IMR-90 (cell line): ENCODE data around the gene SIDT1. TPM values are rescaled to one million over a fixed set of nuclear protein-coding genes. Genes with fewer than 3 reads are reported as not detected.

Experiments
- ATAC-seq: fragments of 200-7000 bp; cut with Tn5 transposase; 2 replicates; pipeline ENCODE4 v1.9.1; 2020; ENCODE audit warnings: low read depth, mild to moderate bottlenecking, moderate library complexity
- BruUV-seq: library from RNA; stranded (reverse); fragments of 400-500 nt; replicated peaks from 2 replicates; lab custom pipeline; 2021; lab: Mats Ljungman, UMichigan
- CTCF ChIA-PET: fragments of 300-600 bp; formaldehyde crosslinking; extraction: SDS; loops from one replicate; lab custom pipeline; 2021; ENCODE audit warnings: antibody characterized with exemption; lab: Yijun Ruan, JAX
- POLR2A ChIA-PET: fragments of 300-600 bp; sonication (Branson Sonifier 250); formaldehyde crosslinking; loops from one replicate; lab custom pipeline; 2022; ENCODE audit warnings: antibody characterized with exemption; ENCODE audit not compliant: unreplicated experiment; lab: Charles Lee
- DNase-seq: peaks from one replicate; pipeline ENCODE4 v3.0.0; 2013
- H2AFZ ChIP-seq: replicated peaks from 2 replicates; pipeline ENCODE3; 2013; ENCODE audit warnings: low read length, mild to moderate bottlenecking; ENCODE audit not compliant: poor library complexity
- H2AK5ac ChIP-seq: 2 replicates; pipeline ENCODE4 v1.6.1; 2013; ENCODE audit warnings: low read depth, low read length, inconsistent platforms
- H2AK9ac ChIP-seq: replicated peaks from 2 replicates; pipeline ENCODE3; 2013; ENCODE audit warnings: mild to moderate bottlenecking, low read depth, low read length, moderate library complexity; ENCODE audit not compliant: poor library complexity
- H2BK120ac ChIP-seq: 2 replicates; pipeline ENCODE4 v1.6.1; 2013; ENCODE audit warnings: low read depth, low read length, inconsistent platforms
- H2BK15ac ChIP-seq: 3 replicates; pipeline ENCODE4 v1.6.1; 2013; ENCODE audit warnings: low read depth, low read length, inconsistent platforms
- H2BK20ac ChIP-seq: 2 replicates; pipeline ENCODE4 v1.6.1; 2013; ENCODE audit warnings: low read depth, mild to moderate bottlenecking, inconsistent platforms, low read length, moderate library complexity
- H2BK5ac ChIP-seq: 2 replicates; pipeline ENCODE4 v1.6.1; 2013; ENCODE audit warnings: mild to moderate bottlenecking, low read depth, low read length, inconsistent platforms; ENCODE audit not compliant: poor library complexity, severe bottlenecking
- H3K14ac ChIP-seq: replicated peaks from 2 replicates; pipeline ENCODE4 v1.6.1; 2013; ENCODE audit warnings: low read depth, low read length, inconsistent platforms
- H3K18ac ChIP-seq: 2 replicates; pipeline ENCODE4 v1.6.1; 2013; ENCODE audit warnings: low read depth, low read length, control low read depth
- H3K23ac ChIP-seq: 2 replicates; pipeline ENCODE4 v1.6.1; 2013; ENCODE audit warnings: low read depth, low read length, inconsistent platforms
- H3K27ac ChIP-seq: 2 replicates; pipeline ENCODE4 v1.5.1; 2013; ENCODE audit warnings: mild to moderate bottlenecking, control low read depth, low read length; ENCODE audit not compliant: insufficient read depth
- H3K27me3 ChIP-seq: 2 replicates; pipeline ENCODE4 v1.6.1; 2013; ENCODE audit warnings: low read length; ENCODE audit not compliant: control insufficient read depth, insufficient read depth
- H3K36me3 ChIP-seq: 2 replicates; pipeline ENCODE4 v1.6.1; 2013; ENCODE audit warnings: low read length, mixed read lengths; ENCODE audit not compliant: control insufficient read depth, insufficient read depth
- H3K4ac ChIP-seq: 2 replicates; pipeline ENCODE4 v1.6.1; 2013; ENCODE audit warnings: low read depth, low read length, inconsistent platforms
- H3K4me1 ChIP-seq: 2 replicates; pipeline ENCODE4 v1.6.1; 2013; ENCODE audit warnings: low read length, mixed read lengths; ENCODE audit not compliant: control insufficient read depth, insufficient read depth
- H3K4me2 ChIP-seq: 2 replicates; pipeline ENCODE4 v1.6.1; 2013; ENCODE audit warnings: low read depth, mild to moderate bottlenecking, control low read depth, low read length, moderate library complexity
- H3K4me3 ChIP-seq: 2 replicates; pipeline ENCODE4 v1.5.1; 2013; ENCODE audit warnings: low read depth, mild to moderate bottlenecking, control low read depth, low read length, moderate library complexity; ENCODE audit not compliant: insufficient read depth
- H3K56ac ChIP-seq: 2 replicates; pipeline ENCODE4 v1.6.1; 2013; ENCODE audit warnings: low read length, inconsistent platforms; ENCODE audit not compliant: insufficient read depth; ENCODE audit errors: extremely low read depth
- H3K79me1 ChIP-seq, 2 experiments: 2 replicates each; pipeline ENCODE4 v1.6.1; 2013; ENCODE audit warnings: low read length in 2 of 2, inconsistent platforms in 1 of 2, low read depth in 1 of 2
- H3K9ac ChIP-seq: 2 replicates; pipeline ENCODE4 v1.6.1; 2013; ENCODE audit warnings: low read depth, low read length, control low read depth
- H3K9me1 ChIP-seq: 2 replicates; pipeline ENCODE4 v1.6.1; 2013; ENCODE audit warnings: low read length, inconsistent platforms; ENCODE audit not compliant: insufficient read depth
- H3K9me3 ChIP-seq: 2 replicates; pipeline ENCODE4 v1.6.1; 2013; ENCODE audit warnings: low read length; ENCODE audit not compliant: control insufficient read depth, insufficient read depth
- H4K20me1 ChIP-seq: 2 replicates; pipeline ENCODE4 v1.6.1; 2013; ENCODE audit warnings: low read length, inconsistent platforms; ENCODE audit not compliant: insufficient read depth
- H4K5ac ChIP-seq: 2 replicates; pipeline ENCODE4 v1.6.1; 2013; ENCODE audit warnings: mild to moderate bottlenecking, low read depth, low read length, control low read depth
- H4K8ac ChIP-seq, 2 experiments: 2 replicates each; pipeline ENCODE4 v1.6.1; 2013; ENCODE audit warnings: low read depth in 2 of 2, low read length in 2 of 2, control low read depth in 1 of 2, inconsistent platforms in 1 of 2
- H4K91ac ChIP-seq: 2 replicates; pipeline ENCODE4 v1.6.1; 2013; ENCODE audit warnings: low read depth, low read length, inconsistent platforms; ENCODE audit not compliant: insufficient read depth
- BHLHE40 ChIP-seq: fragments of 150-350 bp; IDR thresholded peaks from 2 replicates; pipeline ENCODE4 v1.6.1; 2016; ENCODE audit warnings: mild to moderate bottlenecking, low read depth, low read length
- CEBPB ChIP-seq: IDR thresholded peaks from 2 replicates; pipeline ENCODE4 v1.6.1; 2012; ENCODE audit warnings: low read depth, low read length, improper control_type of control experiment
- CHD1 ChIP-seq: IDR thresholded peaks from 2 replicates; pipeline ENCODE4 v1.6.1; 2012; ENCODE audit warnings: low read depth, low read length, improper control_type of control experiment
- FOS ChIP-seq: fragments of 150-350 bp; IDR thresholded peaks from 2 replicates; pipeline ENCODE4 v1.6.1; 2016; ENCODE audit warnings: low read depth, low read length
- MAFK ChIP-seq: IDR thresholded peaks from 2 replicates; pipeline ENCODE4 v1.6.1; 2012; ENCODE audit warnings: low read depth, low read length, improper control_type of control experiment
- MAZ ChIP-seq: IDR thresholded peaks from 2 replicates; pipeline ENCODE4 v1.6.1; 2012; ENCODE audit warnings: low read depth, mild to moderate bottlenecking, low read length, improper control_type of control experiment, moderate library complexity, borderline replicate concordance
- MXI1 ChIP-seq: IDR thresholded peaks from 2 replicates; pipeline ENCODE4 v1.6.1; 2012; ENCODE audit warnings: low read depth, mild to moderate bottlenecking, low read length, moderate library complexity, borderline replicate concordance
- NFE2L2 ChIP-seq: fragments of 150-350 bp; IDR thresholded peaks from 2 replicates; pipeline ENCODE4 v1.6.1; 2016; ENCODE audit warnings: low read depth, mild to moderate bottlenecking, low read length
- POLR2A ChIP-seq: IDR thresholded peaks from 2 replicates; pipeline ENCODE4 v1.6.1; 2012; ENCODE audit warnings: mild to moderate bottlenecking, low read depth, low read length
- RAD21 ChIP-seq: IDR thresholded peaks from 2 replicates; pipeline ENCODE4 v1.6.1; 2012; ENCODE audit warnings: low read length, improper control_type of control experiment
- RCOR1 ChIP-seq: IDR thresholded peaks from 2 replicates; pipeline ENCODE4 v1.6.1; 2012; ENCODE audit warnings: mild to moderate bottlenecking, low read length, improper control_type of control experiment; ENCODE audit not compliant: insufficient replicate concordance
- RFX5 ChIP-seq: IDR thresholded peaks from 2 replicates; pipeline ENCODE4 v1.8.0; 2012; ENCODE audit warnings: low read depth, mild to moderate bottlenecking, low read length, moderate library complexity
- SMC3 ChIP-seq: fragments of 150-350 bp; IDR thresholded peaks from 2 replicates; pipeline ENCODE4 v1.6.1; 2016; ENCODE audit warnings: low read depth, mild to moderate bottlenecking, antibody characterized with exemption, low read length, moderate library complexity
- WGBS, 2 experiments: methylation state at CpG; one replicate each; pipeline versions ENCODE4 v1.1.5 to v1.1.7; 2013; ENCODE audit warnings: missing lambda C conversion rate in 2 of 2; ENCODE audit not compliant: insufficient read length in 1 of 2; ENCODE audit errors: extremely low coverage in 2 of 2; 5-methylcytosine and 5-hydroxymethylcytosine counted together
- dilution Hi-C: fragments of 300-500 bp; cut with HindIII; formaldehyde crosslinking; loops from one replicate; pipeline ENCODE4 v1.14.3; 2018; ENCODE audit warnings: low sequenced_read_pairs; ENCODE audit not compliant: unreplicated experiment
- in situ Hi-C: fragments of 300-500 bp; cut with MboI; formaldehyde crosslinking; loops from 3 replicates; pipeline ENCODE4 v1.14.3; 2019; ENCODE audit warnings: low sequenced_read_pairs, inconsistent platforms, mixed read lengths
- intact Hi-C: fragments of 100-400 bp; cut with micrococcal nuclease; formaldehyde crosslinking; loops from 2 replicates; pipeline ENCODE4 v1.10.0; 2022
- polyA plus RNA-seq, 3 experiments: library from polyadenylated mRNA; depleted of rRNA; stranded (reverse); fragments of >200 nt; gene quantifications; 2 replicates each; pipeline ENCODE4 v1.2.3, GENCODE V29; 2012; ENCODE audit warnings: low replicate concordance in 1 of 3
- total RNA-seq: library from RNA; depleted of rRNA; stranded (reverse); fragments of >200 nt; gene quantifications from 2 replicates; pipeline ENCODE4 v1.2.3, GENCODE V29; 2012
- TF ChIP-seq, protein P1 (sequence below): fragments of 150-350 bp; IDR thresholded peaks from 2 replicates; pipeline ENCODE4 v1.6.1; 2017; ENCODE audit warnings: mild to moderate bottlenecking, antibody characterized with exemption, low read length, low read depth
- TF ChIP-seq, protein P2 (sequence below): fragments of 150-350 bp; IDR thresholded peaks from 2 replicates; pipeline ENCODE4 v1.6.1; 2016; ENCODE audit warnings: low read depth, mild to moderate bottlenecking, low read length, moderate library complexity, borderline replicate concordance
- TF ChIP-seq, protein P3 (sequence below): conservative IDR thresholded peaks from 2 replicates; pipeline ENCODE4 v1.5.1; 2012; ENCODE audit warnings: mild to moderate bottlenecking, low read depth, low read length, improper control_type of control experiment

SIDT1 gene
- total and polyA plus RNA-seq, 2 of the 4 experiments (the other 2 are of a cell fraction) = not detected

DNA sequence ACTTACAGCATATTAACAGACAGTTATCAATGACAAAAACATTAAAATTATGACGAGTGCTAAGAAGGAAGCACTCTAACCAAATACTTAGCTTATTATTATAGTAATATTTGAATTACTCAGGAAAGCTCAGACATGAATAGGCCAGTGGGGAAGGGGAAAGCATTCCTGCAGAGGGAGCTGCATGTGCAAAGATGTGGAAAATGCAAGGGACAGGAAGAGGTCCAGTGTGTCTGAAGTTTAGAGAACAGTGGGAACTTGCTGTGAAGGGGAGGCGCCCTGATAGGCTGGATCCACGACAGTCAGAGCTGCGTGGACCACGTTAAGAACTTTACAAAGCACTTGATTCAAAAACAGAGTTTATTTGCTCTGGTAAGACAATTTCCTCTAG lies 16.2 kb upstream of the SIDT1 start:
- H3K9me1 ChIP-seq = no peaks in the 10 kb centered on the region
- H3K4me3 ChIP-seq = no peak overlapping the region
- no peak overlapping the region for H4K91ac ChIP-seq
- no peak for TF ChIP-seq MXI1
- no peak for TF ChIP-seq BHLHE40
- TF ChIP-seq MAFK = no peak
- no peak for TF ChIP-seq CEBPB
- TF ChIP-seq, protein P1, sequence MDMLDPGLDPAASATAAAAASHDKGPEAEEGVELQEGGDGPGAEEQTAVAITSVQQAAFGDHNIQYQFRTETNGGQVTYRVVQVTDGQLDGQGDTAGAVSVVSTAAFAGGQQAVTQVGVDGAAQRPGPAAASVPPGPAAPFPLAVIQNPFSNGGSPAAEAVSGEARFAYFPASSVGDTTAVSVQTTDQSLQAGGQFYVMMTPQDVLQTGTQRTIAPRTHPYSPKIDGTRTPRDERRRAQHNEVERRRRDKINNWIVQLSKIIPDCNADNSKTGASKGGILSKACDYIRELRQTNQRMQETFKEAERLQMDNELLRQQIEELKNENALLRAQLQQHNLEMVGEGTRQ = no peak
- no peak for TF ChIP-seq SMC3
- no peak for TF ChIP-seq RFX5
- no peak for TF ChIP-seq POLR2A
- TF ChIP-seq CHD1 = no peak
- TF ChIP-seq RCOR1 = no peak
- no peak for TF ChIP-seq RAD21
- no peak for TF ChIP-seq NFE2L2
- TF ChIP-seq MAZ = no peak
- TF ChIP-seq, protein P2, sequence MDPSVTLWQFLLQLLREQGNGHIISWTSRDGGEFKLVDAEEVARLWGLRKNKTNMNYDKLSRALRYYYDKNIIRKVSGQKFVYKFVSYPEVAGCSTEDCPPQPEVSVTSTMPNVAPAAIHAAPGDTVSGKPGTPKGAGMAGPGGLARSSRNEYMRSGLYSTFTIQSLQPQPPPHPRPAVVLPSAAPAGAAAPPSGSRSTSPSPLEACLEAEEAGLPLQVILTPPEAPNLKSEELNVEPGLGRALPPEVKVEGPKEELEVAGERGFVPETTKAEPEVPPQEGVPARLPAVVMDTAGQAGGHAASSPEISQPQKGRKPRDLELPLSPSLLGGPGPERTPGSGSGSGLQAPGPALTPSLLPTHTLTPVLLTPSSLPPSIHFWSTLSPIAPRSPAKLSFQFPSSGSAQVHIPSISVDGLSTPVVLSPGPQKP = no peak
- no peak for TF ChIP-seq FOS
- TF ChIP-seq, protein P3, sequence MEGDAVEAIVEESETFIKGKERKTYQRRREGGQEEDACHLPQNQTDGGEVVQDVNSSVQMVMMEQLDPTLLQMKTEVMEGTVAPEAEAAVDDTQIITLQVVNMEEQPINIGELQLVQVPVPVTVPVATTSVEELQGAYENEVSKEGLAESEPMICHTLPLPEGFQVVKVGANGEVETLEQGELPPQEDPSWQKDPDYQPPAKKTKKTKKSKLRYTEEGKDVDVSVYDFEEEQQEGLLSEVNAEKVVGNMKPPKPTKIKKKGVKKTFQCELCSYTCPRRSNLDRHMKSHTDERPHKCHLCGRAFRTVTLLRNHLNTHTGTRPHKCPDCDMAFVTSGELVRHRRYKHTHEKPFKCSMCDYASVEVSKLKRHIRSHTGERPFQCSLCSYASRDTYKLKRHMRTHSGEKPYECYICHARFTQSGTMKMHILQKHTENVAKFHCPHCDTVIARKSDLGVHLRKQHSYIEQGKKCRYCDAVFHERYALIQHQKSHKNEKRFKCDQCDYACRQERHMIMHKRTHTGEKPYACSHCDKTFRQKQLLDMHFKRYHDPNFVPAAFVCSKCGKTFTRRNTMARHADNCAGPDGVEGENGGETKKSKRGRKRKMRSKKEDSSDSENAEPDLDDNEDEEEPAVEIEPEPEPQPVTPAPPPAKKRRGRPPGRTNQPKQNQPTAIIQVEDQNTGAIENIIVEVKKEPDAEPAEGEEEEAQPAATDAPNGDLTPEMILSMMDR = no peak
- peak overlapping the region; percentile 74 for H2AFZ ChIP-seq
- peaks cover 8 to 18% of the 10 kb centered on the region in 2 experiments; a peak in 3 of 4 replicates for H3K79me1 ChIP-seq
- ATAC-seq (no peak), DNase-seq (no peak)
- no peak overlapping the region for H3K23ac ChIP-seq
- H3K9me3 ChIP-seq = no peaks in the 10 kb centered on the region
- no peak overlapping the region for H2AK5ac ChIP-seq
- no peak overlapping the region for H3K4ac ChIP-seq
- H3K9ac ChIP-seq = no peak overlapping the region
- no peak overlapping the region for H3K56ac ChIP-seq
- in situ Hi-C loops (no loop called here), intact Hi-C loops (no loop called here), dilution Hi-C loops (no loop called here)
- H3K4me1 ChIP-seq = no peaks in the 10 kb centered on the region
- BruUV-seq = no TSS peak
- ChIA-PET POLR2A (no interaction called here), CTCF (interaction anchor here (0.6 to 1.2 kb wide), 4 partner anchors 23 to 387 kb away, joined by 3 read pairs; no protein-coding TSS in a partner anchor)
- H4K20me1 ChIP-seq = no peaks in the 10 kb centered on the region
- H4K5ac ChIP-seq = no peak overlapping the region
- peak overlapping the region; percentile 35 to 80; a peak in 2 of 4 replicates for H4K8ac ChIP-seq
- H3K27ac ChIP-seq = no peak overlapping the region
- H3K14ac ChIP-seq = no peak overlapping the region
- no CpG with 5 or more reads among the region's 5 CpGs for WGBS, 2 experiments
- no peak overlapping the region for H2BK15ac ChIP-seq
- no peaks in the 10 kb centered on the region for H3K36me3 ChIP-seq
- peaks cover 1% of the 10 kb centered on the region; the same call in 1 of the 2 replicates for H3K27me3 ChIP-seq
- H2BK5ac ChIP-seq = no peak overlapping the region
- no peak overlapping the region for H3K18ac ChIP-seq
- no peak overlapping the region for H3K4me2 ChIP-seq
- no peak overlapping the region for H2AK9ac ChIP-seq
- H2BK120ac ChIP-seq = no peak overlapping the region
- H2BK20ac ChIP-seq = no peak overlapping the region
